ENCODE data around the gene NHP2. TPM values are rescaled to one million over a fixed set of nuclear protein-coding genes. Genes with fewer than 3 reads are reported as not detected.

NHP2 gene
- total and polyA plus RNA-seq, 10 of the 15 experiments (the other 5 are each of a cell fraction or from before 2014, with no cell fraction given) = 39.2 to 513 (median 198) TPM

- peak overlapping the region; percentile 72 for H3K27ac ChIP-seq (ENCODE audit: control insufficient read depth, insufficient read depth)
- peaks cover 56% of the 10 kb centered on the region for H3K79me2 ChIP-seq (ENCODE audit: control insufficient read depth, insufficient read depth, low read length)
- no peaks in the 10 kb centered on the region for H3K9me3 ChIP-seq (replicated peaks; ENCODE audit: control insufficient read depth, insufficient read depth, low read length)
- ChIA-PET SMC1A (ENCODE audit: uncharacterized antibody, unreplicated experiment) (interaction anchor here (1.3 kb wide), 2 partner anchors 10 to 25 kb away, joined by 4 to 7 read pairs; no protein-coding TSS in a partner anchor), CTCF (interaction anchor here (0.6 to 3.0 kb wide), 5 partner anchors 27 to 1434 kb away, joined by 3 to 14 read pairs (median 5); partner anchors contain the start of gene NHP2), RAD21 (ENCODE audit: unreplicated experiment) (interaction anchor here (0.6 to 1.1 kb wide), 2 partner anchors 38 kb away, joined by 3 to 4 read pairs; partner anchors contain the start of gene NHP2), POLR2A (interaction anchor here (0.6 to 1.9 kb wide), 7 partner anchors 10 to 690 kb away, joined by 3 to 7 read pairs (median 4); partner anchors contain the start of genes GRK6 and HNRNPAB)
- H3K9ac ChIP-seq (ENCODE audit: control insufficient read depth, insufficient read depth, low read length) = peak overlapping the region; percentile 70
- H3K4me1 ChIP-seq (ENCODE audit: control insufficient read depth, insufficient read depth, low read length) = peaks cover 39% of the 10 kb centered on the region
- DNase-seq (ENCODE audit: low read depth, low spot score) (no peak), FAIRE-seq (no peak), ATAC-seq (0 out of 3 replicates have a peak, but pooled peaks have one; percentile 0)
- no peaks in the 10 kb centered on the region for H3K27me3 ChIP-seq (replicated peaks in 1 of 2; ENCODE audit: control insufficient read depth in 2 of 2, insufficient read depth in 2 of 2, low read length in 1 of 2)
- peak overlapping the region; percentile 40; the same call in 1 of the 2 replicates for H2AFZ ChIP-seq (ENCODE audit: control insufficient read depth, low read depth, low read length)
- peak overlapping the region; percentile 84 for H3K4me2 ChIP-seq (ENCODE audit: control insufficient read depth, insufficient read depth)
- no peaks in the 10 kb centered on the region for H4K20me1 ChIP-seq (ENCODE audit: control insufficient read depth, insufficient read depth)
- peak overlapping the region; percentile 88 for H3K4me3 ChIP-seq
- BruUV-seq (replicated peaks) = no TSS peak
- in situ Hi-C loops (cut with MboI) (loop anchor here (10.0 kb wide), 1 partner anchor 1439 kb away; the partner anchor contains the start of gene RUFY1), intact Hi-C loops (cut with micrococcal nuclease; ENCODE audit: unreplicated experiment) (loop anchor here (10.0 kb wide), 1 partner anchor 1581 kb away; the partner anchor contains the start of gene RNF44)
- no peak for TF ChIP-seq RELA (IDR thresholded peaks at IDR 0.05; ENCODE audit: borderline replicate concordance, partially characterized antibody)
- TF ChIP-seq, protein P1, sequence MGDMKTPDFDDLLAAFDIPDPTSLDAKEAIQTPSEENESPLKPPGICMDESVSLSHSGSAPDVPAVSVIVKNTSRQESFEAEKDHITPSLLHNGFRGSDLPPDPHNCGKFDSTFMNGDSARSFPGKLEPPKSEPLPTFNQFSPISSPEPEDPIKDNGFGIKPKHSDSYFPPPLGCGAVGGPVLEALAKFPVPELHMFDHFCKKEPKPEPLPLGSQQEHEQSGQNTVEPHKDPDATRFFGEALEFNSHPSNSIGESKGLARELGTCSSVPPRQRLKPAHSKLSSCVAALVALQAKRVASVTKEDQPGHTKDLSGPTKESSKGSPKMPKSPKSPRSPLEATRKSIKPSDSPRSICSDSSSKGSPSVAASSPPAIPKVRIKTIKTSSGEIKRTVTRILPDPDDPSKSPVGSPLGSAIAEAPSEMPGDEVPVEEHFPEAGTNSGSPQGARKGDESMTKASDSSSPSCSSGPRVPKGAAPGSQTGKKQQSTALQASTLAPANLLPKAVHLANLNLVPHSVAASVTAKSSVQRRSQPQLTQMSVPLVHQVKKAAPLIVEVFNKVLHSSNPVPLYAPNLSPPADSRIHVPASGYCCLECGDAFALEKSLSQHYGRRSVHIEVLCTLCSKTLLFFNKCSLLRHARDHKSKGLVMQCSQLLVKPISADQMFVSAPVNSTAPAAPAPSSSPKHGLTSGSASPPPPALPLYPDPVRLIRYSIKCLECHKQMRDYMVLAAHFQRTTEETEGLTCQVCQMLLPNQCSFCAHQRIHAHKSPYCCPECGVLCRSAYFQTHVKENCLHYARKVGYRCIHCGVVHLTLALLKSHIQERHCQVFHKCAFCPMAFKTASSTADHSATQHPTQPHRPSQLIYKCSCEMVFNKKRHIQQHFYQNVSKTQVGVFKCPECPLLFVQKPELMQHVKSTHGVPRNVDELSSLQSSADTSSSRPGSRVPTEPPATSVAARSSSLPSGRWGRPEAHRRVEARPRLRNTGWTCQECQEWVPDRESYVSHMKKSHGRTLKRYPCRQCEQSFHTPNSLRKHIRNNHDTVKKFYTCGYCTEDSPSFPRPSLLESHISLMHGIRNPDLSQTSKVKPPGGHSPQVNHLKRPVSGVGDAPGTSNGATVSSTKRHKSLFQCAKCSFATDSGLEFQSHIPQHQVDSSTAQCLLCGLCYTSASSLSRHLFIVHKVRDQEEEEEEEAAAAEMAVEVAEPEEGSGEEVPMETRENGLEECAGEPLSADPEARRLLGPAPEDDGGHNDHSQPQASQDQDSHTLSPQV (IDR thresholded peaks at IDR 0.05) = no peak
- no peak for TF ChIP-seq KDM1A (IDR thresholded peaks at IDR 0.05; ENCODE audit: borderline replicate concordance)
- TF ChIP-seq, protein P2, sequence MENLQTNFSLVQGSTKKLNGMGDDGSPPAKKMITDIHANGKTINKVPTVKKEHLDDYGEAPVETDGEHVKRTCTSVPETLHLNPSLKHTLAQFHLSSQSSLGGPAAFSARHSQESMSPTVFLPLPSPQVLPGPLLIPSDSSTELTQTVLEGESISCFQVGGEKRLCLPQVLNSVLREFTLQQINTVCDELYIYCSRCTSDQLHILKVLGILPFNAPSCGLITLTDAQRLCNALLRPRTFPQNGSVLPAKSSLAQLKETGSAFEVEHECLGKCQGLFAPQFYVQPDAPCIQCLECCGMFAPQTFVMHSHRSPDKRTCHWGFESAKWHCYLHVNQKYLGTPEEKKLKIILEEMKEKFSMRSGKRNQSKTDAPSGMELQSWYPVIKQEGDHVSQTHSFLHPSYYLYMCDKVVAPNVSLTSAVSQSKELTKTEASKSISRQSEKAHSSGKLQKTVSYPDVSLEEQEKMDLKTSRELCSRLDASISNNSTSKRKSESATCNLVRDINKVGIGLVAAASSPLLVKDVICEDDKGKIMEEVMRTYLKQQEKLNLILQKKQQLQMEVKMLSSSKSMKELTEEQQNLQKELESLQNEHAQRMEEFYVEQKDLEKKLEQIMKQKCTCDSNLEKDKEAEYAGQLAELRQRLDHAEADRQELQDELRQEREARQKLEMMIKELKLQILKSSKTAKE (IDR thresholded peaks at IDR 0.05; ENCODE audit: low read depth, poor library complexity, severe bottlenecking) = no peak
- TF ChIP-seq, protein P3, sequence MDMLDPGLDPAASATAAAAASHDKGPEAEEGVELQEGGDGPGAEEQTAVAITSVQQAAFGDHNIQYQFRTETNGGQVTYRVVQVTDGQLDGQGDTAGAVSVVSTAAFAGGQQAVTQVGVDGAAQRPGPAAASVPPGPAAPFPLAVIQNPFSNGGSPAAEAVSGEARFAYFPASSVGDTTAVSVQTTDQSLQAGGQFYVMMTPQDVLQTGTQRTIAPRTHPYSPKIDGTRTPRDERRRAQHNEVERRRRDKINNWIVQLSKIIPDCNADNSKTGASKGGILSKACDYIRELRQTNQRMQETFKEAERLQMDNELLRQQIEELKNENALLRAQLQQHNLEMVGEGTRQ (IDR thresholded peaks at IDR 0.05; ENCODE audit: borderline replicate concordance, low read depth, low read length) = no peak
- TF ChIP-seq CUX1 (IDR thresholded peaks at IDR 0.05; ENCODE audit: insufficient replicate concordance, low read depth, low read length) = no peak
- no peak for TF ChIP-seq POU2F2 (IDR thresholded peaks at IDR 0.05; ENCODE audit: borderline replicate concordance, low read depth, low read length)
- TF ChIP-seq RCOR1 (conservative IDR thresholded peaks at IDR 0.05; ENCODE audit: low read depth, low read length) = 0 out of 2 replicates have a peak, but pooled peaks have one; percentile 3
- 6% methylated on average over 6 of the region's 7 CpGs for WGBS (ENCODE audit: insufficient coverage, insufficient replicate concordance, low lambda C conversion rate, missing lambda C conversion rate)
- H3K36me3 ChIP-seq (ENCODE audit: control insufficient read depth in 2 of 2, insufficient read depth in 2 of 2, low read length in 1 of 2) = peaks cover 0 to 6% of the 10 kb centered on the region in 2 experiments; a peak in 1 of 4 replicates
Measured at GRCh38 chr5:178115814-178116142, 37.9 kb downstream of the NHP2 start.
